Measurements from ENCODE around the gene CDH12. TPM values are rescaled to one million over a fixed set of nuclear protein-coding genes. Genes with fewer than 3 reads are reported as not detected.

The CDH12 gene
- total RNA-seq, 2 donors from 2014 or later, result not detected

- no peak for DNase-seq (ENCODE audit: low spot score)
- H3K27ac ChIP-seq, result no peak overlapping the region
- no peaks in the 10 kb centered on the region for H3K4me1 ChIP-seq
- H3K4me3 ChIP-seq, result no peak overlapping the region
- no peaks in the 10 kb centered on the region for H3K36me3 ChIP-seq
- TF ChIP-seq CTCF (IDR thresholded peaks at IDR 0.05), result no peak
- no peaks in the 10 kb centered on the region for H3K27me3 ChIP-seq
- no peaks in the 10 kb centered on the region for H3K9me3 ChIP-seq
Measured at GRCh38 chr5:22514231-22514630, 338.9 kb downstream of the CDH12 start.

GRCh38 chr5:22505891-22506290, 347.3 kb downstream of the CDH12 start:
- H3K4me3 ChIP-seq, result no peak overlapping the region
- H3K27ac ChIP-seq, result no peak overlapping the region
- DNase-seq (ENCODE audit: low spot score), result no peak
- no peaks in the 10 kb centered on the region for H3K27me3 ChIP-seq
- no peaks in the 10 kb centered on the region for H3K4me1 ChIP-seq
- no peaks in the 10 kb centered on the region for H3K9me3 ChIP-seq
- no peak for TF ChIP-seq CTCF (IDR thresholded peaks at IDR 0.05)
- H3K36me3 ChIP-seq, result no peaks in the 10 kb centered on the region

GRCh38 chr5:22504411-22504810, 348.7 kb downstream of the CDH12 start:
- H3K4me1 ChIP-seq, result no peaks in the 10 kb centered on the region
- no peak for DNase-seq (ENCODE audit: low spot score)
- H3K36me3 ChIP-seq, result no peaks in the 10 kb centered on the region
- H3K27me3 ChIP-seq, result no peaks in the 10 kb centered on the region
- H3K4me3 ChIP-seq, result no peak overlapping the region
- TF ChIP-seq CTCF (IDR thresholded peaks at IDR 0.05), result no peak
- no peak overlapping the region for H3K27ac ChIP-seq
- no peaks in the 10 kb centered on the region for H3K9me3 ChIP-seq

GRCh38 chr5:22500556-22500955, 352.6 kb downstream of the CDH12 start:
- Histone ChIP-seq H3K27me3 (no peaks in the 10 kb centered on the region), H3K4me3 (no peak overlapping the region), H3K9me3 (no peaks in the 10 kb centered on the region), H3K27ac (no peak overlapping the region), H3K4me1 (no peaks in the 10 kb centered on the region), H3K36me3 (no peaks in the 10 kb centered on the region)
- no peak for DNase-seq (ENCODE audit: low spot score)
- TF ChIP-seq CTCF (IDR thresholded peaks at IDR 0.05), result no peak

- Histone ChIP-seq H3K9me3 (no peaks in the 10 kb centered on the region), H3K27ac (no peak overlapping the region), H3K27me3 (no peaks in the 10 kb centered on the region), H3K4me3 (no peak overlapping the region), H3K36me3 (no peaks in the 10 kb centered on the region), H3K4me1 (no peaks in the 10 kb centered on the region)
- TF ChIP-seq CTCF (IDR thresholded peaks at IDR 0.05), result no peak
- no peak for DNase-seq (ENCODE audit: low spot score)
Measured at GRCh38 chr5:22496666-22497065, 356.5 kb downstream of the CDH12 start.

GRCh38 chr5:22495016-22495720, 358.0 kb downstream of the CDH12 start:
- TF ChIP-seq CTCF (IDR thresholded peaks at IDR 0.05), result no peak
- DNase-seq (ENCODE audit: low spot score), result no peak
- Histone ChIP-seq H3K27me3 (no peaks in the 10 kb centered on the region), H3K9me3 (no peaks in the 10 kb centered on the region), H3K27ac (no peak overlapping the region), H3K4me3 (no peak overlapping the region), H3K4me1 (no peaks in the 10 kb centered on the region), H3K36me3 (no peaks in the 10 kb centered on the region)
